Adrenal gland (tissue), 12 donors: ENCODE results near the gene PPP5C. TPM values are rescaled to one million over a fixed set of nuclear protein-coding genes. Genes with fewer than 3 reads are reported as not detected.

Source experiments
- DNase-seq, 7 donors: peaks; one replicate each; pipeline ENCODE4 v3.0.0-alpha.2; 2019 to 2020
- H3K27ac ChIP-seq, 5 donors: fragments of 200-600 bp; sonication (generic) in 4 of 5; 1 replicate in 3 of 5; 2 replicates in 2 of 5; pipeline versions ENCODE4 v1.5.1 to v1.8.0; 2016 to 2020; ENCODE audit warnings: mild to moderate bottlenecking in 1 of 5
- H3K27me3 ChIP-seq: fragments of 200-600 bp; 2 replicates; pipeline ENCODE4 v1.8.0; 2021
- H3K36me3 ChIP-seq, 2 donors: fragments of 200-600 bp; replicated peaks in 1 of 2; 1 replicate in 1 of 2; 2 replicates in 1 of 2; pipeline versions ENCODE4 v1.5.1 to v1.8.0; 2018 to 2022
- H3K4me1 ChIP-seq, 2 donors: fragments of 200-600 bp; replicated peaks in 1 of 2; 1 replicate in 1 of 2; 2 replicates in 1 of 2; pipeline versions ENCODE4 v1.5.1 to v1.8.0; 2018 to 2021
- H3K4me3 ChIP-seq, 4 donors: fragments of 200-600 bp; sonication (generic) in 3 of 4; one replicate each; pipeline ENCODE4 v1.5.1; 2016 to 2018
- H3K9me3 ChIP-seq, 3 donors: fragments of 200-600 bp; sonication (generic) in 1 of 3; replicated peaks in 1 of 3; 1 replicate in 2 of 3; 2 replicates in 1 of 3; pipeline versions ENCODE4 v1.5.1 to v1.8.0; 2016 to 2021
- CTCF ChIP-seq, 6 experiments: fragments of 450-650 bp in 4 of 6; fragments of 200-600 bp in 2 of 6; sonication (generic) in 1 of 6; IDR thresholded peaks; 1 replicate in 5 of 6; 2 replicates in 1 of 6; pipeline versions ENCODE4 v1.5.1 to v1.8.0; 2016 to 2021; ENCODE audit warnings: antibody characterized with exemption in 6 of 6, mild to moderate bottlenecking in 2 of 6, moderate library complexity in 1 of 6
- POLR2A ChIP-seq, 2 donors: fragments of 450-650 bp; IDR thresholded peaks; one replicate each; pipeline ENCODE4 v1.6.1; 2017; ENCODE audit warnings: antibody characterized with exemption in 2 of 2, mild to moderate bottlenecking in 2 of 2, moderate library complexity in 1 of 2
- WGBS, 4 donors: extraction: QIAGEN DNeasy Blood & Tissue Kit in 2 of 4; methylation state at CpG; one replicate each; pipeline versions ENCODE4 v1.1.5 to v1.1.7; 2013 to 2017; 5-methylcytosine and 5-hydroxymethylcytosine counted together
- intact Hi-C, 2 donors: fragments of 100-400 bp; cut with DNase I; formaldehyde crosslinking; loops; one replicate each; pipeline versions ENCODE4 v1.14.1 to v1.15.0; 2022 to 2023
- polyA plus RNA-seq, 3 donors: library from polyadenylated mRNA; stranded (reverse); fragments of 200-250 nt in 2 of 3; fragments of 350-450 nt in 1 of 3; fragmentation: Illumina TruSeq in 1 of 3; extraction: RNeasy Lipid Tissue Mini Kit (QIAGEN cat#74804) in 1 of 3; gene quantifications; one replicate each; pipeline ENCODE4 v1.2.3, GENCODE V29; 2013 to 2014
- total RNA-seq, 9 donors: library from RNA; depleted of rRNA in 4 of 9; stranded (reverse); fragments of >200 nt in 4 of 9; fragments of 120-200 nt in 1 of 9; fragmentation: NEBNext Ultra II Directional in 1 of 9; extraction: Animal tissue kit (Norgen Biotek cat#: 25700) in 1 of 9; gene quantifications; one replicate each; pipeline versions ENCODE4 v1.1.0 to v1.2.4, GENCODE V29; 2013 to 2023
- donor health status: healthy with polysubstance abuse.
- donor health status: Bipolar disorder and iron deficiency.
- donor health status: DM: yes; HTN: yes; CAD: no.
- donor health status: DM: no; HTN: no; CAD: no.
- donor health status: DM: no; HTN: no; CAD: no.
- donor health status: DM: yes; HTN: yes; CAD: no.

PPP5C gene
- total and polyA plus RNA-seq, 12 donors: 42.3 to 135 (median 75.1) TPM

GRCh38 chr19:46390121-46390858, 43.4 kb downstream of the PPP5C start:
- Histone ChIP-seq H3K27me3 (no peaks in the 10 kb centered on the region), H3K9me3 (no peaks in the 10 kb centered on the region), H3K4me1 (peaks cover 0 to 7% of the 10 kb centered on the region in 2 donors), H3K4me3 (no peak overlapping the region), H3K36me3 (peaks cover 0 to 43% of the 10 kb centered on the region in 2 donors), H3K27ac (peak overlapping the region in 1 of 5 donors; percentile 14)
- no peak for TF ChIP-seq POLR2A (IDR thresholded peaks at IDR 0.05)
- 91 to 97% (median 92%) methylated on average over 8 to 16 of the region's 16 CpGs for WGBS, 4 donors
- peak in 1 of 7 donors; percentile 21 for DNase-seq
- intact Hi-C loops: loop anchor here in 1 of 2 donors (10.0 kb wide), 1 partner anchor 125 kb away; no protein-coding TSS in a partner anchor

DNA sequence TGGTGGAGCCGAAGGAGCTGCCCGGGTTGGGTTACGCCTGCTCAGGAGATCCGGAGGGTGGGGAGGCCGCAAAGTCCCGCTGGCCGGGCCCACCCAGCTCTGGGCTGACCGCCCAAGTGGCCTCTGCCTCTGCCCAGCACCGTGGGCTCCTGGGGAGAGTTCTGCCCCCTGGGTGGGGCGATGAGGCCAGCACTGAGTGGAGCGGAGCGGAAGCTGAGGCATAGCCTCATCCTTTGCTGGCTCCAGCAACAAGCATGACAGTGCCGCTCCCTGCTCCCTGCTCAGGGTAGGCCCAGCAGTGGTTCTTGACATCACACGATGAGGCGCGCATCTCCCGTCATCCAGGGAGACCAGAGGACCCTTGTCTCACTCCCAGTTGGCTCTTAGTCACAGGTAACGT, 44.0 kb downstream of the PPP5C start:
- no peak overlapping the region for H3K4me3 ChIP-seq
- H3K9me3 ChIP-seq: no peaks in the 10 kb centered on the region
- H3K4me1 ChIP-seq: peaks cover 0 to 7% of the 10 kb centered on the region in 2 donors
- peaks cover 0 to 41% of the 10 kb centered on the region in 2 donors for H3K36me3 ChIP-seq
- H3K27me3 ChIP-seq: no peaks in the 10 kb centered on the region
- intact Hi-C loops: loop anchor here in 1 of 2 donors (10.0 kb wide), 1 partner anchor 124 kb away; no protein-coding TSS in a partner anchor
- 89 to 100% (median 94%) methylated on average over 9 to 18 of the region's 18 CpGs for WGBS, 4 donors
- peak in 2 of 7 donors; percentile 14 to 21 for DNase-seq
- TF ChIP-seq POLR2A (IDR thresholded peaks at IDR 0.05): no peak
- TF ChIP-seq CTCF (IDR thresholded peaks at IDR 0.05): no peak
- peak overlapping the region in 1 of 5 donors; percentile 14 for H3K27ac ChIP-seq

- no peaks in the 10 kb centered on the region for H3K9me3 ChIP-seq
- no peaks in the 10 kb centered on the region for H3K27me3 ChIP-seq
- peak in 2 of 7 donors; percentile 14 to 31 for DNase-seq
- H3K4me1 ChIP-seq: peaks cover 0 to 7% of the 10 kb centered on the region in 2 donors
- H3K36me3 ChIP-seq: peaks cover 0 to 41% of the 10 kb centered on the region in 2 donors
- no peak overlapping the region for H3K27ac ChIP-seq
- intact Hi-C loops: loop anchor here in 1 of 2 donors (10.0 kb wide), 1 partner anchor 123 kb away; no protein-coding TSS in a partner anchor
- no peak overlapping the region for H3K4me3 ChIP-seq
- WGBS, 4 donors: 91 to 94% (median 92%) methylated on average over 25 to 33 of the region's 33 CpGs
- no peak for TF ChIP-seq CTCF (IDR thresholded peaks at IDR 0.05)
- TF ChIP-seq POLR2A (IDR thresholded peaks at IDR 0.05): no peak
These were observed 44.7 kb downstream of the PPP5C start for GRCh38 chr19:46391296-46392251.

DNA sequence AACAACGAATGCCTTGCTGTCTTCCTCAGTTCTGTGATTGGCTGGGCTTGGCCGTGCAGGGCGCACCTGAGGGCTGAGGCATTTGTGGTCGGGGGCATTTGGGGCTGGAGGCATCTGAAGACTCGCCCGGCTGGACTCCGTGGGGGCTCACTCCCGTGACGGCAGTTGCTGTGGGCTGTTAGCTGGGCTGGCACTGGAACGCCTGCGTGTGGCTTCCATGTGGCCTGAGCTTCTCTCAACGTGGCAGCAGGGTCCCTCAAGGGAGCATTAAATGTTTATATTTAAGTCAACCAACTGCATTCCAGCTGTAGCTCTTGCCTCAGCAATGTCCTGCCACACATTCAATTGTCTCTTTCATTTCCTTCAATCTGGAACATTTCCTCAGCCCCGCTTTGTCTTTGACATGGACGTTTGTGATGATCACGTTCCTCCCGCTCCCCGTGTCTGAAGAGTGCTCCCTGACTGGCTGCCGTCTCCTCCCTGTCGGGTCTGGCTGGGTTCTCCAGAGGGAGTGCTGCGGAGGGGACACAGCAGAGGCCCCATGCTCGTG, 45.4 kb downstream of the PPP5C start:
- intact Hi-C loops: loop anchor here in 1 of 2 donors (10.0 kb wide), 1 partner anchor 122 kb away; no protein-coding TSS in a partner anchor
- TF ChIP-seq CTCF (IDR thresholded peaks at IDR 0.05): no peak
- no peak for TF ChIP-seq POLR2A (IDR thresholded peaks at IDR 0.05)
- Histone ChIP-seq H3K36me3 (peaks cover 0 to 34% of the 10 kb centered on the region in 2 donors), H3K4me3 (no peak overlapping the region), H3K9me3 (no peaks in the 10 kb centered on the region), H3K27me3 (no peaks in the 10 kb centered on the region), H3K27ac (peak overlapping the region in 2 of 5 donors; percentile 6 to 29), H3K4me1 (peaks cover 0 to 7% of the 10 kb centered on the region in 2 donors)
- DNase-seq: peak in 2 of 7 donors; percentile 15 to 26
- 68 to 79% (median 70%) methylated on average over 15 to 21 of the region's 21 CpGs for WGBS, 4 donors
